COLO668 (cell line): ENCODE measurements around the gene ABCG4.
"Not testable (repeated sequence)": the region's sequence is repeated elsewhere in the genome, so short reads cannot be mapped to it uniquely, and the experiment has no call there.

Source experiments
- DNase-seq: peaks from one replicate; lab custom pipeline; 2025; ENCODE audit not compliant: unreplicated experiment; lab: John Stamatoyannopoulos, UW

The ABCG4 gene

GRCh38 chr11:119180729-119181676, 32.2 kb downstream of the ABCG4 start:
- DNase-seq: peak; percentile 33

- DNase-seq: peak; percentile 90
These were observed 33.0 kb downstream of the ABCG4 start for GRCh38 chr11:119181677-119182412.

- not testable (repeated sequence) for DNase-seq
These were observed 35.5 kb downstream of the ABCG4 start for GRCh38 chr11:119184399-119184798.

GRCh38 chr11:119185981-119186634, 37.3 kb downstream of the ABCG4 start:
- no peak for DNase-seq

- DNase-seq: no peak
These were observed 38.5 kb downstream of the ABCG4 start for GRCh38 chr11:119187123-119187892.

GRCh38 chr11:119188067-119188466, 39.2 kb downstream of the ABCG4 start:
- DNase-seq: no peak

- no peak for DNase-seq
These were observed 40.0 kb downstream of the ABCG4 start for GRCh38 chr11:119188887-119189286.

- DNase-seq: no peak
These were observed 40.5 kb downstream of the ABCG4 start for GRCh38 chr11:119189393-119189792.

- DNase-seq: no peak
These were observed 41.7 kb downstream of the ABCG4 start for GRCh38 chr11:119190531-119190930.

- not testable (repeated sequence) for DNase-seq
These were observed 42.4 kb downstream of the ABCG4 start for GRCh38 chr11:119191265-119191664.

- DNase-seq: no peak
These were observed 43.3 kb downstream of the ABCG4 start for GRCh38 chr11:119192111-119192510.

GRCh38 chr11:119193001-119193400, 44.1 kb downstream of the ABCG4 start:
- no peak for DNase-seq

- DNase-seq: no peak
These were observed 44.8 kb downstream of the ABCG4 start for GRCh38 chr11:119193626-119194025.

GRCh38 chr11:119194811-119195440, 46.1 kb downstream of the ABCG4 start:
- DNase-seq: no peak

GRCh38 chr11:119195680-119196079, 46.8 kb downstream of the ABCG4 start:
- DNase-seq: peak; percentile 8

GRCh38 chr11:119196833-119197483, 48.1 kb downstream of the ABCG4 start:
- DNase-seq: peak; percentile 74

GRCh38 chr11:119198925-119199324, 50.1 kb downstream of the ABCG4 start:
- no peak for DNase-seq

- not testable (repeated sequence) for DNase-seq
These were observed 52.4 kb downstream of the ABCG4 start for GRCh38 chr11:119201236-119201635.

GRCh38 chr11:119202554-119202953, 53.7 kb downstream of the ABCG4 start:
- DNase-seq: no peak

GRCh38 chr11:119204066-119204465, 55.2 kb downstream of the ABCG4 start:
- DNase-seq: no peak
